Fibroblast of pulmonary artery (primary cell): ENCODE measurements around the gene LGALS4.

Experiments
- DNase-seq: peaks from one replicate; pipeline ENCODE4 v3.0.0-alpha.2; 2010; ENCODE audit warnings: low read depth
- H3K4me3 ChIP-seq: replicated peaks from 2 replicates; pipeline ENCODE4 v1.5.1; 2011; ENCODE audit warnings: low read depth, mild to moderate bottlenecking, control low read depth, low read length, moderate library complexity
- CTCF ChIP-seq: IDR thresholded peaks from 2 replicates; pipeline ENCODE4 v1.5.1; 2011; ENCODE audit warnings: mild to moderate bottlenecking, control low read depth, low read length, inconsistent platforms; ENCODE audit errors: missing control alignments

The LGALS4 gene

GRCh38 chr19:38851622-38852230 is 39.0 kb upstream of the LGALS4 start:
- DNase-seq: peak; percentile 92
- H3K4me3 ChIP-seq: peak overlapping the region; percentile 84
- TF ChIP-seq CTCF: no peak

GRCh38 chr19:38850976-38851621 is 38.4 kb upstream of the LGALS4 start:
- no peak for DNase-seq
- H3K4me3 ChIP-seq: peak overlapping the region; percentile 84
- no peak for TF ChIP-seq CTCF

GRCh38 chr19:38850436-38850975 is 37.8 kb upstream of the LGALS4 start:
- DNase-seq: peak; percentile 100
- peak overlapping the region; percentile 84 for H3K4me3 ChIP-seq
- no peak for TF ChIP-seq CTCF

GRCh38 chr19:38849860-38850435 is 37.2 kb upstream of the LGALS4 start, which contains the start of gene HNRNPL:
Gene HNRNPL, minus strand, starts transcription at chr19:38849986. Its CDS starts 20 bp downstream, at chr19:38849966.
- peak; percentile 27 for TF ChIP-seq CTCF
- peak within 1 kb of the TSS; percentile 84 for H3K4me3 ChIP-seq
- no peak for DNase-seq

GRCh38 chr19:38849147-38849859 is 36.6 kb upstream of the LGALS4 start:
- H3K4me3 ChIP-seq: peak overlapping the region; percentile 70
- peak; percentile 96 for DNase-seq
- TF ChIP-seq CTCF: no peak

- no peak for DNase-seq
- H3K4me3 ChIP-seq: peak overlapping the region; percentile 70
- no peak for TF ChIP-seq CTCF
Measured at GRCh38 chr19:38848299-38849146, 35.8 kb upstream of the LGALS4 start.
